Measurements from ENCODE around the gene IP6K1. TPM values are rescaled to one million over a fixed set of nuclear protein-coding genes. Genes with fewer than 3 reads are reported as not detected.
"Not testable (repeated sequence)": the region's sequence is repeated elsewhere in the genome, so short reads cannot be mapped to it uniquely, and the experiment has no call there.

Gene IP6K1
- total and polyA plus RNA-seq, 2 donors from 2014 or later, result 21.7 to 49.6 TPM

DNA sequence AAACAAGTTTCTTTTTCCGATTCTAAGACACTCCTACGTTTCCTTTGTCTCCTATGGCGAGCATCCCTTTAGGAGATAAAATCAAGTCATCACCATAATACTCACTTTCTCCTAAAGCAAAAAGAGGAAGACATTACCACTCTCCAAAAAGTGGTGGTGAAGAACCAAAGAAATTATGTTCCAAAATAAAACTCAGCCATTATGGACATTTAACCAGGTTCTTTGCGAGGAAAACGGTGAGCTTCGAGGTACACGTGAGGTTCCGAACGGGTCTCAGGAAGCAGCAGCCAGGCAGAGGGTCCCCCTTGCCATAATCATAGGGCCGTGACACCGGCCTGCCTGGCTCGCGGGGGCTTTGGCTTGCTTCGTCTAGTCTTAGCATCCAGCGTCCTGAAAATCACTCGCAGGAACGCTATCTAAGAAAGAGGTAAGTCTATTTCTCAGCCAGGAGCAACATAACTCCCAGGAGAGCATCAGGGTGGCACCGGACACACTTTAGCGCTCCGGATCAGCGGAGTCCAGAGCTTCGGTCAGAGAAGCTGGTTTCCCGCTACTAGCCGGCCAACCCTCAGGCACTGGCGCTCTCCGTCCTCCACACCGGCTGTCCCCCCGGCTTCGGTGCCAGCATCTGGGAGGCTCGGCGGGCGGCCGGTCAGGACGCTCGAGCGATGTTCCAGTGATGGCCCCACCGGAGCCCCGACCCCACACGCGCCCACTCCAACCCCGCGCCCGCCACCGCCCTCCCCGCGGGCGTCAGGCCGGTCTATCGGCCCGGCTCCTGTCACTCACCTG is 581 bp downstream of the IP6K1 start:
- Histone ChIP-seq H3K4me1 (ENCODE audit: control insufficient read depth in 2 of 3, insufficient read depth in 2 of 3, low read depth in 1 of 3, low read length in 3 of 3) (peaks cover 0 to 12% (median 6%) of the 10 kb centered on the region in 3 donors), H3K27ac (ENCODE audit: low read depth in 2 of 2, low read length in 2 of 2) (peak overlapping the region; percentile 84 to 91), H3K9me3 (ENCODE audit: control insufficient read depth in 2 of 3, insufficient read depth in 1 of 3, low read length in 3 of 3) (no peaks in the 10 kb centered on the region), H3K4me3 (ENCODE audit: low read length in 3 of 3) (peak overlapping the region; percentile 77 to 93 (median 84)), H3K27me3 (ENCODE audit: control insufficient read depth, insufficient read depth, low read length) (no peaks in the 10 kb centered on the region), H3K36me3 (ENCODE audit: control insufficient read depth in 2 of 3, insufficient read depth in 3 of 3, low read length in 3 of 3) (peaks cover 2 to 6% (median 3%) of the 10 kb centered on the region in 3 donors), H3K9ac (ENCODE audit: low read length in 3 of 3) (peak overlapping the region; percentile 38 to 89 (median 58))
- FAIRE-seq (no peak), DNase-seq (peak in 4 of 5 donors; percentile 57 to 88 (median 65))
- intact Hi-C loops (cut with DNase I), result no loop called here
- TF ChIP-seq, protein P1, sequence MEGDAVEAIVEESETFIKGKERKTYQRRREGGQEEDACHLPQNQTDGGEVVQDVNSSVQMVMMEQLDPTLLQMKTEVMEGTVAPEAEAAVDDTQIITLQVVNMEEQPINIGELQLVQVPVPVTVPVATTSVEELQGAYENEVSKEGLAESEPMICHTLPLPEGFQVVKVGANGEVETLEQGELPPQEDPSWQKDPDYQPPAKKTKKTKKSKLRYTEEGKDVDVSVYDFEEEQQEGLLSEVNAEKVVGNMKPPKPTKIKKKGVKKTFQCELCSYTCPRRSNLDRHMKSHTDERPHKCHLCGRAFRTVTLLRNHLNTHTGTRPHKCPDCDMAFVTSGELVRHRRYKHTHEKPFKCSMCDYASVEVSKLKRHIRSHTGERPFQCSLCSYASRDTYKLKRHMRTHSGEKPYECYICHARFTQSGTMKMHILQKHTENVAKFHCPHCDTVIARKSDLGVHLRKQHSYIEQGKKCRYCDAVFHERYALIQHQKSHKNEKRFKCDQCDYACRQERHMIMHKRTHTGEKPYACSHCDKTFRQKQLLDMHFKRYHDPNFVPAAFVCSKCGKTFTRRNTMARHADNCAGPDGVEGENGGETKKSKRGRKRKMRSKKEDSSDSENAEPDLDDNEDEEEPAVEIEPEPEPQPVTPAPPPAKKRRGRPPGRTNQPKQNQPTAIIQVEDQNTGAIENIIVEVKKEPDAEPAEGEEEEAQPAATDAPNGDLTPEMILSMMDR (IDR thresholded peaks at IDR 0.05; ENCODE audit: borderline replicate concordance, extremely low read depth, insufficient read depth), result no peak

DNA sequence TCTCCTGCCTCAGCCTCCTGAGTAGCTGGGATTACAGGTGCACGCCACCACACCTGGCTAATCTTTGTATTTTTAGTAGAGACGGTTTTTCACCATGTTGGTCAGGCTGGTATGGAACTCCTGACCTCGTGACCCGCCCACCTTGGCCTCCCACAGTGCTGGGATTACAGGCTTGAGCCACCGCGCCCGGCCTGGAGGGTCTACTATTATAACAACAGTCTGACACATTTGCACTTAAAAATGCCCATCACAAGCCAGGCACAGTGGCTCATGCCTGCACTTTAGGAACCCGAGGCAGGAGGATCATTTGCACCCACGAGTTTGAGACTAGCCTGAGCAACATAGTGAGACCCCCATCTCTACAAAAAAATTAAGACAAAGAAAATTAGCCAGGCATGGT is 4.1 kb downstream of the IP6K1 start:
- H3K9ac ChIP-seq (ENCODE audit: low read length in 3 of 3); intact Hi-C loops (cut with DNase I); H3K9me3 ChIP-seq (ENCODE audit: control insufficient read depth in 2 of 3, insufficient read depth in 1 of 3, low read length in 3 of 3); H3K36me3 ChIP-seq (ENCODE audit: control insufficient read depth in 2 of 3, insufficient read depth in 3 of 3, low read length in 3 of 3); FAIRE-seq; H3K4me3 ChIP-seq (ENCODE audit: low read length in 3 of 3); H3K27me3 ChIP-seq (ENCODE audit: control insufficient read depth, insufficient read depth, low read length); H3K27ac ChIP-seq (ENCODE audit: low read depth in 2 of 2, low read length in 2 of 2): not testable (repeated sequence)
- DNase-seq, result peak in 1 of 5 donors; percentile 9
- peaks cover 0 to 14% (median 6%) of the 10 kb centered on the region in 3 donors for H3K4me1 ChIP-seq (ENCODE audit: control insufficient read depth in 2 of 3, insufficient read depth in 2 of 3, low read depth in 1 of 3, low read length in 3 of 3)

DNA sequence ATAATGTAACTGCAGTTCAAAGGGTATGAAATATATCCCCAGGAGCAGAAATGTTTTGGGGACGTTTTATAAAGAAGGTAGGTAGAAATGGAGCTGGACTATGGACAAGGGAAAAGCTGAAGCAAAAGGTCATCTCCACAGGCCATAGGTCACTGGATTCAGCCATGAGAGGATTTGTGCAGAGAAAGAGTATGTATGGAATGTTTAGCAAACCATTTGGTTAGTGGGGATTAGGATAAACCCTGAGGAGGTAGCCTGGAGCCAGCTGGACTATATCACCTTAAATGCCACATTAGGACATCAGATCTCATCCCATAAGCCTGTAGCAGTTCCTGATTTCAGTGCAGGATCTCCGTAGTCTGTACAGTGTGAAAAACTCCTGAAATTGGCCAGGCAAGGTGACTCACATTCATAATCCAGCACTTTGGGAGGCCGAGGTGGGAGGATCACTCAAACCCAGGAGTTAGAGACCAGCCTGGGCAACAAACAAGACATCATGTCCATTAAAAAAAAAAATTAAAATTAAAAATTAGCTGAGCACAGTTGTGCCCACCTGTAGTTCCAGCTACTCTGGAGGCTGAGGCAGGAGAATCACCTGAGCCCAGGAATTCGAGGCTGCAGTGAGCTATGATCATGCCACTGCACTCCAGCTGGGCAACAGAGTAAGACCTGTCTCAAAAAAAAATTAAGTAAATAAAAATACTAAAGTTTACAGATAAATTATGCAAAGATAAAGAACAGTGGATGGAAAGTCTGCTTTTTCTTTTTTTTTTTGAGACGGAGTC is 4.7 kb downstream of the IP6K1 start:
- DNase-seq (peak in 1 of 5 donors; percentile 12), FAIRE-seq (no peak)
- H3K9me3 ChIP-seq (ENCODE audit: control insufficient read depth in 2 of 3, insufficient read depth in 1 of 3, low read length in 3 of 3), result no peaks in the 10 kb centered on the region
- no peak overlapping the region for H3K9ac ChIP-seq (ENCODE audit: low read length in 3 of 3)
- TF ChIP-seq, protein P1 (IDR thresholded peaks at IDR 0.05; ENCODE audit: borderline replicate concordance, extremely low read depth, insufficient read depth), result no peak
- H3K27me3 ChIP-seq (ENCODE audit: control insufficient read depth, insufficient read depth, low read length), result no peaks in the 10 kb centered on the region
- no peak overlapping the region for H3K27ac ChIP-seq (ENCODE audit: low read depth in 2 of 2, low read length in 2 of 2)
- no peak overlapping the region for H3K4me3 ChIP-seq (ENCODE audit: low read length in 3 of 3)
- H3K4me1 ChIP-seq (ENCODE audit: control insufficient read depth in 2 of 3, insufficient read depth in 2 of 3, low read depth in 1 of 3, low read length in 3 of 3), result peaks cover 0 to 10% (median 0%) of the 10 kb centered on the region in 3 donors
- peaks cover 2 to 6% (median 3%) of the 10 kb centered on the region in 3 donors for H3K36me3 ChIP-seq (ENCODE audit: control insufficient read depth in 2 of 3, insufficient read depth in 3 of 3, low read length in 3 of 3)
- intact Hi-C loops (cut with DNase I), result no loop called here

DNA sequence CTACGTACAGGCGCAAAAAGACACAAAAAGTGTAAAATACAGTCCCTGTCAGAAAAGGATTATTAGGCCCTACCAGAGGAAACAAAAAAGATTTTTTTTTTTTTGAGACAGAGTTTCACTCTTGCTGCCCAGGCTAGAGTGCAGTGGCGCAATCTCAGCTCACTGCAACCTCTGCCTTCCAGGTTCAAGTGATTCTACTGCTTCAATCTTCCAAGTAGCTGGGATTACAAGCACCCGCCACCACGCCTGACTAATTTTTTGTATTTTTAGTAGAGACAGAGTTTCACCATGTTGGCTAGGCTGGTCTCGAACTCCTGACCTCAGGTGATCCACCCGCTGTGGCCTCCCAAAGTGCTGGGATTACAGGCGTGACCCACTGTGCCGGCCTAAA is 5.4 kb downstream of the IP6K1 start:
- H3K36me3 ChIP-seq (ENCODE audit: control insufficient read depth in 2 of 3, insufficient read depth in 3 of 3, low read length in 3 of 3); H3K27me3 ChIP-seq (ENCODE audit: control insufficient read depth, insufficient read depth, low read length): not testable (repeated sequence)
- peaks cover 0 to 10% (median 0%) of the 10 kb centered on the region in 3 donors for H3K4me1 ChIP-seq (ENCODE audit: control insufficient read depth in 2 of 3, insufficient read depth in 2 of 3, low read depth in 1 of 3, low read length in 3 of 3)

More for the DNA sequence above, 5.4 kb downstream of the IP6K1 start:
- intact Hi-C loops (cut with DNase I); H3K9me3 ChIP-seq (ENCODE audit: control insufficient read depth in 2 of 3, insufficient read depth in 1 of 3, low read length in 3 of 3); H3K27ac ChIP-seq (ENCODE audit: low read depth in 2 of 2, low read length in 2 of 2); H3K9ac ChIP-seq (ENCODE audit: low read length in 3 of 3); H3K4me3 ChIP-seq (ENCODE audit: low read length in 3 of 3); FAIRE-seq: not testable (repeated sequence)
- DNase-seq, result peak in 1 of 5 donors; percentile 4

Measured in kidney (tissue), 14 donors.